Suprapubic skin (tissue), 3 donors: ENCODE results near the gene JPH3.

Experiments
- CTCF ChIP-seq, 2 donors: fragments of 200-600 bp in 1 of 2; fragments of 450-650 bp in 1 of 2; sonication (generic) in 1 of 2; IDR thresholded peaks; one replicate each; pipeline ENCODE4 v1.5.1; 2016 to 2019; ENCODE audit warnings: antibody characterized with exemption in 2 of 2, mild to moderate bottlenecking in 1 of 2, moderate library complexity in 1 of 2
- EP300 ChIP-seq: sonication (generic); formaldehyde crosslinking; IDR thresholded peaks from one replicate; pipeline ENCODE4 v1.6.1; 2017; ENCODE audit warnings: antibody characterized with exemption
- POLR2A ChIP-seq, 2 donors: fragments of 450-650 bp; IDR thresholded peaks; one replicate each; pipeline ENCODE4 v1.6.1; 2017; ENCODE audit warnings: antibody characterized with exemption in 2 of 2, mild to moderate bottlenecking in 2 of 2, moderate library complexity in 2 of 2

- TF ChIP-seq EP300: no peak
- no peak for TF ChIP-seq CTCF (IDR thresholded peaks at IDR 0.05)
- TF ChIP-seq POLR2A (IDR thresholded peaks at IDR 0.05): no peak
These were observed 118.1 kb downstream of the JPH3 start for GRCh38 chr16:87720446-87720845.
